ENCODE data around the gene HOMEZ. TPM values are rescaled to one million over a fixed set of nuclear protein-coding genes. Genes with fewer than 3 reads are reported as not detected.

Gene HOMEZ
- polyA plus RNA-seq, 2 of the 4 experiments (the other 2 are of a cell fraction): 7.7 to 9.2 TPM

DNA sequence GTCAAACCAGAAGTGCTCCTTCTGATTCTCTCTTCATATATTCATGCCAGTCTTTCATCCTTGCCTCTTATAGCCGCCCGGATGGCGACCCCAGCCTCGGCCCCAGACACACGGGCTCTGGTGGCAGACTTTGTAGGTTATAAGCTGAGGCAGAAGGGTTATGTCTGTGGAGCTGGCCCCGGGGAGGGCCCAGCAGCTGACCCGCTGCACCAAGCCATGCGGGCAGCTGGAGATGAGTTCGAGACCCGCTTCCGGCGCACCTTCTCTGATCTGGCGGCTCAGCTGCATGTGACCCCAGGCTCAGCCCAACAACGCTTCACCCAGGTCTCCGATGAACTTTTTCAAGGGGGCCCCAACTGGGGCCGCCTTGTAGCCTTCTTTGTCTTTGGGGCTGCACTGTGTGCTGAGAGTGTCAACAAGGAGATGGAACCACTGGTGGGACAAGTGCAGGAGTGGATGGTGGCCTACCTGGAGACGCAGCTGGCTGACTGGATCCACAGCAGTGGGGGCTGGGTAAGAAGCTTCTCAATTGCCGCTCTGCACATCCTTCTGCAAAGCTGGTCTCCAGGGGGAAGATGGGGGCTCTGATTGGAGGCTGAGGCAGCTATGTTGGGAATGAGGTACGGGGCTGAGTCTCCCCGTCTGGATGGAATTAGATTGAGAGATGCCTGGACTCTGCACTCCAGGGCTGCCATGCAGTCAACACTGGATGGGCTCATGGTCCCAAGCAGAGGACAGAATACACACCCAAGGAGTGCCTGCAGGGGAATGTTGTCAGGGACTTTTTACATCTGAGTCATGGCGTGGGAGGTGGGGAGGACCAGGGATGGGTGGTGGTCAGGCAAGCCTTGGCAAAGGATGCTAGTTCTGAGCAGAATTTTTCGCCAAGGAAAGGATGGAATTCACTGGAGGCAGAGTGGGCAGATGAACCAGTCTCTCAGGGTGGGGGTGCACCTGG, 22.0 kb upstream of the HOMEZ start:
- no peaks in the 10 kb centered on the region for H3K9me3 ChIP-seq
- WGBS (ENCODE audit: missing lambda C conversion rate): 79% methylated on average over 18 of the region's 22 CpGs
- ChIA-PET POLR2A (interaction anchor here (1.4 to 4.5 kb wide), 3 partner anchors 8 to 213 kb away, joined by 6 to 64 read pairs (median 9); partner anchors contain the start of genes ACIN1, C14orf119 and PABPN1), CTCF (interaction anchor here (0.6 to 3.8 kb wide), 9 partner anchors 12 to 793 kb away, joined by 3 to 11 read pairs (median 4); partner anchors contain the start of genes PABPN1 and SLC22A17)
- H3K4me1 ChIP-seq: peaks cover 28% of the 10 kb centered on the region
- TF ChIP-seq POLR2A (IDR thresholded peaks at IDR 0.05; ENCODE audit: low read length) (no peak), ZSCAN20 (CRISPR knock-in tag; IDR thresholded peaks at IDR 0.05) (no peak), JUN (IDR thresholded peaks at IDR 0.05) (no peak), FOXS1 (CRISPR knock-in tag; IDR thresholded peaks at IDR 0.05) (no peak)
- TF ChIP-seq, protein P1, sequence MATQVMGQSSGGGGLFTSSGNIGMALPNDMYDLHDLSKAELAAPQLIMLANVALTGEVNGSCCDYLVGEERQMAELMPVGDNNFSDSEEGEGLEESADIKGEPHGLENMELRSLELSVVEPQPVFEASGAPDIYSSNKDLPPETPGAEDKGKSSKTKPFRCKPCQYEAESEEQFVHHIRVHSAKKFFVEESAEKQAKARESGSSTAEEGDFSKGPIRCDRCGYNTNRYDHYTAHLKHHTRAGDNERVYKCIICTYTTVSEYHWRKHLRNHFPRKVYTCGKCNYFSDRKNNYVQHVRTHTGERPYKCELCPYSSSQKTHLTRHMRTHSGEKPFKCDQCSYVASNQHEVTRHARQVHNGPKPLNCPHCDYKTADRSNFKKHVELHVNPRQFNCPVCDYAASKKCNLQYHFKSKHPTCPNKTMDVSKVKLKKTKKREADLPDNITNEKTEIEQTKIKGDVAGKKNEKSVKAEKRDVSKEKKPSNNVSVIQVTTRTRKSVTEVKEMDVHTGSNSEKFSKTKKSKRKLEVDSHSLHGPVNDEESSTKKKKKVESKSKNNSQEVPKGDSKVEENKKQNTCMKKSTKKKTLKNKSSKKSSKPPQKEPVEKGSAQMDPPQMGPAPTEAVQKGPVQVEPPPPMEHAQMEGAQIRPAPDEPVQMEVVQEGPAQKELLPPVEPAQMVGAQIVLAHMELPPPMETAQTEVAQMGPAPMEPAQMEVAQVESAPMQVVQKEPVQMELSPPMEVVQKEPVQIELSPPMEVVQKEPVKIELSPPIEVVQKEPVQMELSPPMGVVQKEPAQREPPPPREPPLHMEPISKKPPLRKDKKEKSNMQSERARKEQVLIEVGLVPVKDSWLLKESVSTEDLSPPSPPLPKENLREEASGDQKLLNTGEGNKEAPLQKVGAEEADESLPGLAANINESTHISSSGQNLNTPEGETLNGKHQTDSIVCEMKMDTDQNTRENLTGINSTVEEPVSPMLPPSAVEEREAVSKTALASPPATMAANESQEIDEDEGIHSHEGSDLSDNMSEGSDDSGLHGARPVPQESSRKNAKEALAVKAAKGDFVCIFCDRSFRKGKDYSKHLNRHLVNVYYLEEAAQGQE (IDR thresholded peaks at IDR 0.05): no peak
- TF ChIP-seq, protein P2, sequence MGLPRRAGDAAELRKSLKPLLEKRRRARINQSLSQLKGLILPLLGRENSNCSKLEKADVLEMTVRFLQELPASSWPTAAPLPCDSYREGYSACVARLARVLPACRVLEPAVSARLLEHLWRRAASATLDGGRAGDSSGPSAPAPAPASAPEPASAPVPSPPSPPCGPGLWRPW (IDR thresholded peaks at IDR 0.05): no peak
- DNase-seq (ENCODE audit: low read depth in 1 of 2, low spot score in 1 of 2) (peak in 1 of 2 experiments; percentile 12), ATAC-seq (no peak), FAIRE-seq (no peak)
- H3K4me2 ChIP-seq: peak overlapping the region; percentile 94
- peak overlapping the region; percentile 74 for H3K4me3 ChIP-seq
- H3K27ac ChIP-seq: peak overlapping the region; percentile 95 to 96; a peak in 5 of 6 replicates

DNA sequence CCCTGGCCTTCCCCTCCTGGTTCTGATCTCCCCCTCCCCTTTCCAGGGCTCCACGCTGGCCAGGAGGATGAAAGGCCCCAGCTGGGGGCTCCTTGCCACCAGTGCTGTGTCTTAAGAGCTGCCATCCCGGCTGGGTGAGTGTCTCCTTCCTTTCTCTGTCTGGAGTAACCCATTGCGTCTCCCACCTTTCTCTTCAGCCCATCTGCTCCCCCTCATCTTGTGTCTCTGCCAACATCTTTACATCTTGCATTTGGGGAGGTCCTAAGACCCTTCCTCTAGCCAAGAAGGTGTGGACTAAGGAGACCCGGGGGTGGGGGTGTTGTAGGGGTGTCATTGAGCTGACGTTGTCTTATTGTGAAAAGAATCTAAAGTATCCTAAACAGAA, 21.2 kb upstream of the HOMEZ start:
- ATAC-seq: peak in 1 of 2 experiments; percentile 11; a peak in 4 of 6 replicates

DNA sequence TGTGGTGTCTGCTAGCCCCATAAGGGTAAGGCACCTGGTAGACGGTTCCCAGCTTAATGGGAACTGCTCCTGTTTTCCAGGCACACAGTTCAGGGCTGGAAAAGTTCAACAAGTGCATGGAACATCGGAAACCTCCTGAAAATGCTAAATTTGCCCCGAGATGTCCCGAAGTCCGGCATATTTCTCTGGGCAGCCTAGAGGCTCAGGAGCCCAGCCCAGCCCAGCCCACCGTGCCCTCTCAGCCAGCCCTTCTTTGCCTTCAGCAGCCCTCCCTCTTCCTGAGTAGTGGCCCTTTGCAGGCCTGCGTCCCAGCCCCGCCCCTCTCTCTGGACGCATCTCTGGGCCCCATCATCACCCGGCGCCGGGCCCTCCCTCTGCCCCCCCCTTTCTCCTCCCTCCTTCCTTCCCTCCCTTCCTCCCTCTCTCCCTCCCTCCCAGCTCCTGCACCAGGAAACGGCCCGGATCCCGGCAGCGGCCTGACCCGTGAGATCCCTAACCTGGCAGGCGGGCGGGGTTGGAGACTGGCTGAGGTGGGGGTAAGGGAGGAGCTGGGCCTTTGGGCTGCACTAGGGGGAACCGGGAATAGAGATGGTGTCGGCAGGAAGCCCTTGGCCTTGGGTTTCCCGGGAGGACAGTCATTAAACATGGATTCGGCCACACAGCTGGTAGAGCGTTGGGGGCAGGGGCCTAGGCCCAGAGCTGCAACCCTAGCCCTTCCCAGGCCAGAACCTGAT, 20.6 kb upstream of the HOMEZ start, which contains the start of gene BCL2L2:
BCL2L2 (plus strand) TSS at position 422 of the 734 bp plus-strand sequence. CDS start 935 bp downstream, outside the sequence.
- ATAC-seq: peak; percentile 66 to 78
- H3K4me1 ChIP-seq: peaks cover 29% of the 10 kb centered on the region
- TF ChIP-seq KDM5A (IDR thresholded peaks at IDR 0.05) (peak; percentile 63), MYC (IDR thresholded peaks at IDR 0.05; ENCODE audit: borderline replicate concordance, low read length) (peak; percentile 50; the same call in 1 of the 2 replicates), PHF8 (IDR thresholded peaks at IDR 0.05; ENCODE audit: borderline replicate concordance, low read depth) (peak; percentile 74), POLR2A (IDR thresholded peaks at IDR 0.05; ENCODE audit: low read length) (peak; percentile 71), ZFP36 (IDR thresholded peaks at IDR 0.05; ENCODE audit: borderline replicate concordance, partially characterized antibody) (no peak), EP300 (IDR thresholded peaks at IDR 0.05) (no peak), NFE2L2 (conservative IDR thresholded peaks at IDR 0.05; ENCODE audit: low read length) (no peak), JUN (IDR thresholded peaks at IDR 0.05) (peak; percentile 66 to 74; a peak in 3 of 5 replicates), KDM1A (IDR thresholded peaks at IDR 0.05; ENCODE audit: low read depth) (no peak), MAZ (IDR thresholded peaks at IDR 0.05; ENCODE audit: borderline replicate concordance, low read depth, low read length) (peak; percentile 100), HDAC2 (IDR thresholded peaks at IDR 0.05) (no peak)
- TF ChIP-seq, protein P3, sequence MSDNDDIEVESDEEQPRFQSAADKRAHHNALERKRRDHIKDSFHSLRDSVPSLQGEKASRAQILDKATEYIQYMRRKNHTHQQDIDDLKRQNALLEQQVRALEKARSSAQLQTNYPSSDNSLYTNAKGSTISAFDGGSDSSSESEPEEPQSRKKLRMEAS (IDR thresholded peaks at IDR 0.05): peak; percentile 61
- TF ChIP-seq, protein P4, sequence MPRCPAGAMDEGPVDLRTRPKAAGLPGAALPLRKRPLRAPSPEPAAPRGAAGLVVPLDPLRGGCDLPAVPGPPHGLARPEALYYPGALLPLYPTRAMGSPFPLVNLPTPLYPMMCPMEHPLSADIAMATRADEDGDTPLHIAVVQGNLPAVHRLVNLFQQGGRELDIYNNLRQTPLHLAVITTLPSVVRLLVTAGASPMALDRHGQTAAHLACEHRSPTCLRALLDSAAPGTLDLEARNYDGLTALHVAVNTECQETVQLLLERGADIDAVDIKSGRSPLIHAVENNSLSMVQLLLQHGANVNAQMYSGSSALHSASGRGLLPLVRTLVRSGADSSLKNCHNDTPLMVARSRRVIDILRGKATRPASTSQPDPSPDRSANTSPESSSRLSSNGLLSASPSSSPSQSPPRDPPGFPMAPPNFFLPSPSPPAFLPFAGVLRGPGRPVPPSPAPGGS (IDR thresholded peaks at IDR 0.05): 0 out of 3 replicates have a peak, but pooled peaks have one; percentile 61
- TF ChIP-seq, protein P1 (IDR thresholded peaks at IDR 0.05): no peak
- peak within 1 kb of the TSS; percentile 94 for H3K4me2 ChIP-seq
- FAIRE-seq: no peak
- WGBS (ENCODE audit: missing lambda C conversion rate): 2% methylated on average over 17 of the region's 24 CpGs
- ChIA-PET CTCF (interaction anchor here (0.7 to 3.8 kb wide), 11 partner anchors 11 to 257 kb away, joined by 3 to 21 read pairs (median 4); partner anchors contain the start of genes PABPN1 and SLC22A17), POLR2A (interaction anchor here (0.6 to 4.5 kb wide), 9 partner anchors 10 to 349 kb away, joined by 3 to 64 read pairs (median 6); partner anchors contain the start of genes ACIN1, C14orf119, HAUS4 and HOMEZ)
- peak within 1 kb of the TSS; percentile 74 for H3K4me3 ChIP-seq
- no peaks in the 10 kb centered on the region for H3K9me3 ChIP-seq
- peak within 1 kb of the TSS; percentile 95 to 96 for H3K27ac ChIP-seq
- peak; percentile 66 to 92 for DNase-seq (ENCODE audit: low read depth in 1 of 2, low spot score in 1 of 2)

More for the DNA sequence above, 21.2 kb upstream of the HOMEZ start:
- 3% methylated on average over 5 of the region's 5 CpGs for WGBS (ENCODE audit: missing lambda C conversion rate)
- FAIRE-seq: no peak
- POLR2A ChIA-PET: interaction anchor here (0.6 to 4.5 kb wide), 8 partner anchors 9 to 350 kb away, joined by 3 to 64 read pairs (median 6); partner anchors contain the start of genes ACIN1, C14orf119, HAUS4 and HOMEZ
- Histone ChIP-seq H3K4me3 (peak overlapping the region; percentile 74), H3K4me2 (peak overlapping the region; percentile 94), H3K9me3 (no peaks in the 10 kb centered on the region), H3K4me1 (peaks cover 29% of the 10 kb centered on the region), H3K27ac (peak overlapping the region; percentile 95 to 96)
- TF ChIP-seq PHF8 (IDR thresholded peaks at IDR 0.05; ENCODE audit: borderline replicate concordance, low read depth): 0 out of 2 replicates have a peak, but pooled peaks have one; percentile 28
- no peak for TF ChIP-seq ZC3H11A (IDR thresholded peaks at IDR 0.05)
- peak; percentile 51 for TF ChIP-seq KDM5A (IDR thresholded peaks at IDR 0.05)
- CTCF ChIA-PET: interaction anchor here (0.7 to 3.8 kb wide), 9 partner anchors 11 to 257 kb away, joined by 3 to 11 read pairs (median 4); partner anchors contain the start of genes PABPN1 and SLC22A17
- DNase-seq (ENCODE audit: low read depth in 1 of 2, low spot score in 1 of 2): no peak
